Measurements from ENCODE around the gene PI4KA. TPM values are rescaled to one million over a fixed set of nuclear protein-coding genes. Genes with fewer than 3 reads are reported as not detected.

The PI4KA gene
- total RNA-seq, 4 donors from 2014 or later = 67.3 to 92.9 (median 76.5) TPM

DNA sequence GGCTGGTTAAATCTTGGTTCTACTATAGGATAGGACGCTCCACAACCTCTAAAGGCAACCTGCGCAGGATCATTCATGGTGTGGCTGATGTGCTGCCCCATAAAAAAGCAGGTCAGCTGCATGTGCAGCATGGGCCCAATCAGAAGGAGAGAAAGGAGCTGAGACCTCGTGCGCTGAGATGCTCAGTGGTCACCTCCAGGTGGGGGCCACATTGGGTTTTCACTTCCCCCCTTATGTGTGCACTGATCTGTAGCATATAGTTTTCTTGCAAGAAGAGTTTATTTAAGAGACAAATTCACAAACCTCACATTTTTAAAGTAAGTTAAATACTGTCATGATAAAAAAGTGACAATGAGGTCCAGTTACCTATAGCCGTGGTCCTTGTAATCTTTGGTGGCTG is 60.4 kb downstream of the PI4KA start:
- TF ChIP-seq, protein P1, sequence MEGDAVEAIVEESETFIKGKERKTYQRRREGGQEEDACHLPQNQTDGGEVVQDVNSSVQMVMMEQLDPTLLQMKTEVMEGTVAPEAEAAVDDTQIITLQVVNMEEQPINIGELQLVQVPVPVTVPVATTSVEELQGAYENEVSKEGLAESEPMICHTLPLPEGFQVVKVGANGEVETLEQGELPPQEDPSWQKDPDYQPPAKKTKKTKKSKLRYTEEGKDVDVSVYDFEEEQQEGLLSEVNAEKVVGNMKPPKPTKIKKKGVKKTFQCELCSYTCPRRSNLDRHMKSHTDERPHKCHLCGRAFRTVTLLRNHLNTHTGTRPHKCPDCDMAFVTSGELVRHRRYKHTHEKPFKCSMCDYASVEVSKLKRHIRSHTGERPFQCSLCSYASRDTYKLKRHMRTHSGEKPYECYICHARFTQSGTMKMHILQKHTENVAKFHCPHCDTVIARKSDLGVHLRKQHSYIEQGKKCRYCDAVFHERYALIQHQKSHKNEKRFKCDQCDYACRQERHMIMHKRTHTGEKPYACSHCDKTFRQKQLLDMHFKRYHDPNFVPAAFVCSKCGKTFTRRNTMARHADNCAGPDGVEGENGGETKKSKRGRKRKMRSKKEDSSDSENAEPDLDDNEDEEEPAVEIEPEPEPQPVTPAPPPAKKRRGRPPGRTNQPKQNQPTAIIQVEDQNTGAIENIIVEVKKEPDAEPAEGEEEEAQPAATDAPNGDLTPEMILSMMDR (IDR thresholded peaks at IDR 0.05; ENCODE audit: low read depth) = no peak

DNA sequence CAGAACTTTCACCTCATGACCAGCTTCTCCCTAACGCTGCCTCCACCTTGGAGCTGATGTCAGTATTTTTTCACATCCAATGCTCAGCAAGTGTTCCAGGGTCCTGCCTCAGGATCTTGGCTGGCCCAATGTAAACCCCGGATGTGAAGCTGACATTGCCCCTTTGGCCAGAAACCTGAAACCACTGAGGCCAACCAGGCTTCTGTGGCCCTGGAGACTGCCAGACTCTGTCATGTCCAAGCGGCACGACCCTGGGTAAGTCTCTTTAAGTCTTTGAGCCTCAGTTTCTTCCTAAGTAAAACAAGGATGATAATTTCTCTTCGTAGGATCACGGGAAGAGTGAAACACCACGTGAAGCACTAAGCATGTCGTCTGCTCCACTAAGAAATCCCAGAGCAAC is 61.9 kb downstream of the PI4KA start:
- TF ChIP-seq, protein P1 (IDR thresholded peaks at IDR 0.05; ENCODE audit: low read depth) = no peak

DNA sequence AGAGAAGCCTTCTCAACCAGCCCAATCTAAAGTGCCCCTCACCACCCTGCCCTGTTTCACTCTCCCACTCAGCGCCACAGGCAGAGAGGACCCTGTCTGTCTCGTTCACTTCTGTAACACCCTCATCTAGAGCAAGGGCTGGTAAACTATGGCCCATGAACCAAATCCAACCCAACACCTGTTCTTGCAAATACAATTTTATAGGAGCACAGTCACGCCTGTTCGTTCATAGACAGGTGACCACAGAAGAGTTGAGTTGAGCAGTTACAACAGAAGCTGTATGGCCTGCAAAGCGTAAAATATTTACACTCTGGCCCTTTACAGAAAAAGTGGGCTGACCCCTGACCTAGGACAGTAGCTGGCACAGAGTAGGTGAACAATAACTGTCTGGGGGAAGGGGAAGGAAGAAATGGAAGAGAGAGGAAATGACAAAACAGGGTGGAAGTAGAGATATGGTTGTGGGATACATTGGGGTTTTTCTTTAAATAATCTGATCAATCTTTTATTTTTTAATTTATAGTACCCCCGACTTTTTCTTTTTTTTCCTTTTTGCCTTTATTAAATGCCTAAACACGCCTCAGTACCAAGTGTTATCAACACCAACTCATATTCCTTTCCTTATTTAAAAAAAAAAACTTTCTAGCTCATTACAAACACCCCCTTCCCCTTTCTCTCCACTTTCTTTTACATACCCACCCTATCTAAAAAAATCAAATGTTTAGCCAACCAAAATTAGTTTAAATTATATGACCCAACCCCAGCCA is 63.8 kb downstream of the PI4KA start:
- TF ChIP-seq, protein P1 (IDR thresholded peaks at IDR 0.05; ENCODE audit: low read depth) = no peak

DNA sequence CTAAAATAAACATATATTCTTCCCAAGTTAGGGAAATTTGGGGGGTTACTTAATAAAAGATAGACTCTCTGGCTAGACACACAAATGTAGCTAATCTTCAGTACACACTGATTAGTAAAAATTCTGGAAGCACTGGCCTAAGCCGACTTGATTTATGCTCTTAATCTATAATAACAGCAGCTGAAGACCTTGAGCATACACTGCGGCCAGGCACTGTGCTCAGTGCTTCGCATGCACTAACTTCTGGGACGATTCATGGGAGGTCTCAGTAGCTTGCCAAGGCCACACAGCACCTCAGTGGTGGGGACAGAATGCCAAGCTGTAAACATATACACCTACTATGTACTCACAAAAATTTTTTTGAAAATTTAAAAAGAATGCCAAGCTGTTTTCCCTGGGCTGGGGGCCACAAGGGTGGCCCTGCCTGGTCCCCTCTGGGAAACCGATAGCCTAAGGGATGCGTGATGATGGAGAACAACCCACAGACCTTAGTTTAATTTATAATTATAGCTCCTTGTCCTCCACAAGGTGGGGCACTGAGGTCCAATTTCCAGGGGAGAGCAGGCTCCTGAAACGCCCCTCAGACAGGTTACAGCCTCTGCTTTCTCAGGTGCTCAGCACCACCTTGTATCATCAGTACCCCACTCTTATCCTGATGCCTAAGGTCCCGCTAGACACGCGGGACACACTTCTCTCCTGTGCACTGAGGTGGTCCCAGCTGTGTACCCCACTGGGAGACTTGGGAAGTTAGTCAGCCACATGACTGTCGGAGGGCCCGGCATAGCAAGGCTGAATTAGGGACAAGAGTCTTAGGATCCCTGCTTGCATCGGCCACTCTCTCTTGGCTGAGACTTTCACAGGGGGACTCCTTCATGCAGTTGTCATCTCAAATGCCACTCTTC is 64.6 kb downstream of the PI4KA start:
- TF ChIP-seq, protein P1 (IDR thresholded peaks at IDR 0.05; ENCODE audit: low read depth) = no peak

GRCh38 chr22:20792966-20793728 is 65.5 kb downstream of the PI4KA start:
- TF ChIP-seq, protein P1 (IDR thresholded peaks at IDR 0.05; ENCODE audit: low read depth) = no peak

GRCh38 chr22:20792221-20792965 is 66.2 kb downstream of the PI4KA start:
- TF ChIP-seq, protein P1 (IDR thresholded peaks at IDR 0.05; ENCODE audit: low read depth) = no peak

Data from subcutaneous adipose tissue (tissue), 4 donors.